Activated naive CD4-positive, alpha-beta T cell treated with anti-CD3 and anti-CD28 coated beads, Interleukin-2, amount 10 ng/mL, durations not matched to agents 7 days and 5 days (primary cell): ENCODE measurements around the gene DAZAP1.

ENCODE experiments used
- CTCF ChIA-PET: fragments of 350-600 bp; sonication (Branson Sonifier 250); formaldehyde crosslinking; loops from one replicate; lab custom pipeline; 2021; ENCODE audit warnings: antibody characterized with exemption; lab: Charles Lee
- DNase-seq: peaks from one replicate; pipeline ENCODE4 v3.0.0-alpha.2; 2020
- H3K27ac Mint-ChIP-seq: one replicate; pipeline ENCODE4 v1.8.0; 2021; ENCODE audit warnings: mild to moderate bottlenecking, moderate library complexity, mixed read lengths
- H3K27me3 Mint-ChIP-seq: one replicate; pipeline ENCODE4 v1.8.0; 2021; ENCODE audit warnings: mild to moderate bottlenecking, mixed read lengths
- H3K36me3 Mint-ChIP-seq: one replicate; pipeline ENCODE4 v1.8.0; 2021; ENCODE audit warnings: mixed read lengths
- H3K4me1 Mint-ChIP-seq: one replicate; pipeline ENCODE4 v1.8.0; 2021; ENCODE audit warnings: mixed read lengths
- H3K4me3 Mint-ChIP-seq: one replicate; pipeline ENCODE4 v1.8.0; 2021; ENCODE audit warnings: mild to moderate bottlenecking, moderate library complexity, mixed read lengths
- H3K9me3 Mint-ChIP-seq: one replicate; pipeline ENCODE4 v1.8.0; 2021; ENCODE audit warnings: mixed read lengths

DAZAP1 gene

DNA sequence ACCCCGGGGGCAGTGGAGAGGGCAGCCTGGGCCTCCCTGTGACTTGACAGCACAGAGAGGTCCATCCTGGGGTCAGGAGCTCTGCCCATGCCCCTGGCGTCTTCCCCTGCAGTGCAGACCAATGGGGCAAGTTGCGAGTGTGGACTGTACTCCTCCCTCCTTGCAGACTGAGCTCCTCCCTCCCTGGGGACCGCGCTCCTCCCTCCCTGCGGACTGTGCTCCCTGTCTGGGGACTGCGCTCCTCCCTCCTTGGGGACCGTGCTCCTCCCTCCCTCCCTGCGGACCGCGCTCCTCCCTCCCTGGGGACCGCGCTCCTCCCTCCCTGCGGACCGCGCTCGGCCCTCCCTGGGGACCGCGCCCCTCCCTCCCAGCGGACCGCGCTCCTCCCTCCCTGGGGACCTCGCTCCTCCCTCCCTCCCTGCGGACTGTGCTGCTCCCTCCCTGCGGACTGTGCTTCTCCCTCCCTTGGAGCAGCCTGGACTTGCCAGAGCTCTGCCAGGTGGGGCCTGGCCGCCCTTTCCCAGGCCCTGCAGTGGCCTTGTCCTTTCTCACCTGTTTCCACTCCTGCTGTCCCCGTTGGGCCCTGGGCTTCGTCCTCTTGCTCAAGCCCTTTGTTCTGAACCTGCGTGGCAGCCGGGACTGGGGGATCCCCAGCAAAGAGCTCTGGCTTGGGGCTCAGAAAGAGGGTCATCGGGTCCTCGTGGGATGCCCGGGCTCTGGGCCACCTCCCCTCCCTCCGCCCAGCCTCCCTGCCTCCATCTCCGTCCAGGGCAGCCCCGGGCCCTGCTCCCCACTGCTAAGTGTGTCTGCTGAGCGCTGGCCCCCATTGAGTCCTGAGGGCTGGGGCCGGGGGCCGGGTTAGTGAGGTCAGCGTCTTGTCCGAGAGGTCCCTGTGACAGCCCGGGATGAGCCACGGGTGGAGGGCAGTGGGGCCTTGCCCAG, 12.9 kb upstream of the DAZAP1 start:
- Mint-ChIP-seq H3K27ac (no peak overlapping the region), H3K27me3 (no peaks in the 10 kb centered on the region), H3K9me3 (no peaks in the 10 kb centered on the region), H3K4me3 (no peak overlapping the region), H3K36me3 (peaks cover 10% of the 10 kb centered on the region), H3K4me1 (peaks cover 11% of the 10 kb centered on the region)
- no peak for DNase-seq
- CTCF ChIA-PET, result no interaction called here

- H3K36me3 Mint-ChIP-seq, result peaks cover 7% of the 10 kb centered on the region
These were observed 12.0 kb upstream of the DAZAP1 start for GRCh38 chr19:1395194-1396018.

GRCh38 chr19:1396019-1396767, 11.2 kb upstream of the DAZAP1 start:
- Mint-ChIP-seq H3K27ac (no peak overlapping the region), H3K9me3 (no peaks in the 10 kb centered on the region), H3K36me3 (peaks cover 5% of the 10 kb centered on the region), H3K4me3 (no peak overlapping the region), H3K27me3 (no peaks in the 10 kb centered on the region), H3K4me1 (peaks cover 19% of the 10 kb centered on the region)
- CTCF ChIA-PET, result no interaction called here
- peak; percentile 34 for DNase-seq

More at GRCh38 chr19:1395194-1396018, 12.0 kb upstream of the DAZAP1 start:
- no peak for DNase-seq
- Mint-ChIP-seq H3K4me3 (no peak overlapping the region), H3K9me3 (no peaks in the 10 kb centered on the region), H3K27me3 (no peaks in the 10 kb centered on the region), H3K4me1 (peaks cover 13% of the 10 kb centered on the region), H3K27ac (no peak overlapping the region)
- CTCF ChIA-PET, result no interaction called here

DNA sequence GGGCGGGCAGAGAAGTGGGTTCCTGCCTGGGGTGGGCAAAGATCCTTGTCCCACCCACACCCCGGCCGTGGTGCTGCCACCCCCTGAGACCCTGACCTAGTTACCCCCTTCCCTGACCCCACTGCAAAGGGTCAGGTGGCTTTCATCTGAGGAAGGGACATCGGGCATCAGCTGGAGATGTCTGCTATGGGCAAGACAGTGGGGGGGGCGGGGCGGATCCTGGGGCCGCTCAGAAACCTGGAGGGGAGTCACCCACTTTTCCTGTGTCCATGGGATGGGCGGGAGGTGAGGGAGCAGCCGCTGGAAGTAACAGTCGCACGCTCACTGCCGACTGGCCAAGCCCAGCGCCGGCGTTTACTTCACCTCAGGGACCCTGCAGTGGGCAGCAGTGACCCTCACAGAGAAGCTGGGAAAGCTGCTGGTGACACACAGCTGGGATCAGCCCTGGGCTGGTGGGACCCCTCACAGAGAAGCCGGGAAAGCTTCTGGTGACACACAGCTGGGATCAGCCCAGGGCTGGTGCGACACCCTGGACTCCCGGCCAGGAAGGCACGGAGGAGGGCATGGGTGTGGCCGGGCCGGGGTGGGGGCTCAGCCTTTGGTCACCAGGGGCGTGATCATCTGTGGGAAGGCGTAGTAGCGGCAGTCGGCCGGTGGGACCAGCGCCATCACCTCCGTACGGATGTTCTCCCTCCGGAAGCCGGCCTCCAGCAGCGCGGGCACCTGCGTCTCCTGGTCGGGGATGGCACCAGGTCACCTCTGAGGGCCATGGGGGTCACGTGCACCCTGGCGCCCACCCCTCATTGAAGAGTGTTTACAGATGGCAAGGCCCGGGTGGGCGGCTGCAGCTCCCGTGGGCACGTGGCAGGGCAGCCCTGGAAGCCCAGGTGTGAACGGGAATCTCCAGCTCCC, 10.4 kb upstream of the DAZAP1 start:
- no peak for DNase-seq
- CTCF ChIA-PET, result interaction anchor here (0.6 kb wide), 1 partner anchor 12 kb away, joined by 4 read pairs; no protein-coding TSS in a partner anchor

GRCh38 chr19:1397838-1398237, 9.5 kb upstream of the DAZAP1 start:
- CTCF ChIA-PET, result interaction anchor here (0.6 kb wide), 1 partner anchor 13 kb away, joined by 4 read pairs; no protein-coding TSS in a partner anchor
- H3K27me3 Mint-ChIP-seq, result peaks cover 9% of the 10 kb centered on the region

More for the DNA sequence above, 10.4 kb upstream of the DAZAP1 start:
- Mint-ChIP-seq H3K36me3 (peaks cover 5% of the 10 kb centered on the region), H3K4me3 (no peak overlapping the region), H3K9me3 (no peaks in the 10 kb centered on the region), H3K4me1 (peaks cover 22% of the 10 kb centered on the region), H3K27ac (no peak overlapping the region), H3K27me3 (peaks cover 1% of the 10 kb centered on the region)

GRCh38 chr19:1399079-1399478, 8.3 kb upstream of the DAZAP1 start:
- no peaks in the 10 kb centered on the region for H3K36me3 Mint-ChIP-seq
- DNase-seq, result no peak
- CTCF ChIA-PET, result no interaction called here
- no peaks in the 10 kb centered on the region for H3K9me3 Mint-ChIP-seq
- no peak overlapping the region for H3K27ac Mint-ChIP-seq
- peaks cover 17% of the 10 kb centered on the region for H3K27me3 Mint-ChIP-seq
- no peak overlapping the region for H3K4me3 Mint-ChIP-seq
- peaks cover 30% of the 10 kb centered on the region for H3K4me1 Mint-ChIP-seq

More at GRCh38 chr19:1397838-1398237, 9.5 kb upstream of the DAZAP1 start:
- Mint-ChIP-seq H3K9me3 (no peaks in the 10 kb centered on the region), H3K4me3 (no peak overlapping the region), H3K36me3 (no peaks in the 10 kb centered on the region), H3K27ac (no peak overlapping the region), H3K4me1 (peaks cover 27% of the 10 kb centered on the region)
- no peak for DNase-seq

GRCh38 chr19:1399745-1400144, 7.6 kb upstream of the DAZAP1 start:
- H3K27me3 Mint-ChIP-seq, result peaks cover 22% of the 10 kb centered on the region
- no peaks in the 10 kb centered on the region for H3K36me3 Mint-ChIP-seq
- H3K4me1 Mint-ChIP-seq, result peaks cover 30% of the 10 kb centered on the region
- H3K9me3 Mint-ChIP-seq, result no peaks in the 10 kb centered on the region
- no peak overlapping the region for H3K4me3 Mint-ChIP-seq
- DNase-seq, result no peak
- H3K27ac Mint-ChIP-seq, result no peak overlapping the region
- CTCF ChIA-PET, result no interaction called here

- CTCF ChIA-PET, result no interaction called here
- peaks cover 30% of the 10 kb centered on the region for H3K4me1 Mint-ChIP-seq
These were observed 6.9 kb upstream of the DAZAP1 start for GRCh38 chr19:1400281-1401137.

GRCh38 chr19:1401138-1401888, 6.1 kb upstream of the DAZAP1 start, which contains the start of gene GAMT:
GAMT (minus strand) TSS chr19:1401542; CDS start chr19:1401476, 66 bp downstream.
- Mint-ChIP-seq H3K36me3 (no peaks in the 10 kb centered on the region), H3K27me3 (peaks cover 22% of the 10 kb centered on the region), H3K9me3 (no peaks in the 10 kb centered on the region), H3K4me1 (peaks cover 28% of the 10 kb centered on the region), H3K4me3 (peak within 1 kb of the TSS; percentile 71), H3K27ac (no peak within 1 kb of the TSS)
- DNase-seq, result peak; percentile 71
- CTCF ChIA-PET, result no interaction called here

More at GRCh38 chr19:1400281-1401137, 6.9 kb upstream of the DAZAP1 start:
- Mint-ChIP-seq H3K27ac (no peak overlapping the region), H3K9me3 (no peaks in the 10 kb centered on the region), H3K27me3 (peaks cover 22% of the 10 kb centered on the region), H3K4me3 (peak overlapping the region; percentile 71), H3K36me3 (no peaks in the 10 kb centered on the region)
- DNase-seq, result no peak

DNA sequence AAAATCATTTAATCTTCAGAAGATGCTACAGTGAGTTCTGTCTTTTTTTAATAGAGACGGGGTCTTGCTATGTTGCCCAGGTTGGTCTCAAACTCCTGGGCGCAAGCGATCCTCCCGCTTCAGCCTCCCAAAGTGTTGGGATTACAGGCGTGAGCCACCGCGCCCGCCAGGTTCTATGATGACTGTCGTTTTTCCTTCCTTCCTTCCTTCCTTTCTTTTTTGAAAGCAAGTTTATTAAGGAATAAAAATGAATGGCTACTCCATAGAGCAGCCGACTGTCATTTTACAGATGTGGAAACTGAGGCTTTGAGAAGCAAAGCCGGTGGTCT, 5.5 kb upstream of the DAZAP1 start:
- CTCF ChIA-PET, result no interaction called here
- Mint-ChIP-seq H3K9me3 (no peaks in the 10 kb centered on the region), H3K4me1 (peaks cover 29% of the 10 kb centered on the region), H3K4me3 (peak overlapping the region; percentile 49), H3K27me3 (peaks cover 22% of the 10 kb centered on the region), H3K27ac (no peak overlapping the region), H3K36me3 (no peaks in the 10 kb centered on the region)
- no peak for DNase-seq

DNA sequence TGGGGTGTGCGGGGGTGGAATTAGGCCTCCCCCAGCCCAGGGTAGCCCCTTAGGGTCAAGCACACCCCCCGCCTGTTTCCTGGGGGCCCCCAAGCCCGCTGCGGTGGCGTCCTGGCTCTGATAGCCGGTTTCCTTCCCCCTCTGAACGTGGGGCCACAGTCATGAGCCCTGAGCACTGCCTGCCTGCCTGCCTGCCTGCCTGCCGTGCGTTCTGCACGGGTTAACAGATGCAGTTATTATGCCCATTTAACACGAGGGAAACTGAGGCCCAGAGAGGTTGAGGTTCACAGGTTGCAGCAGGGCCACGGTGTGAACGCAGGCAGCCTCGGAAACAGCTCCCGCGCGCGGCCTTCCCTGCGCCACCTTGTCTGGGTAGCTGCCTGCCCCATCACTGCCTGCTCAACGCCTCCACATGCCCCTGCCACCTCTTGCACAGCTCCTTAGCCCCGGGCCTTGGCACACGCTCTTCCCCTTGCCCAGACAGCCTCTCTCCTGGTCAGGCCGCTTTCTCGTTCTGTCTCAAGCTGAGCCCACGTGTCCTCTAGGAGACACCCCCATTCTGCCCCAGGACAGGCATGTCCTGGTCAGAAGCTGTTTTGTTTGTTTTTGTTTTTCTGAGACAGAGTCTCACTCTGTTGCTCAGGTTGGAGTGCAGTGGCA, 4.8 kb upstream of the DAZAP1 start:
- CTCF ChIA-PET, result no interaction called here
- no peak for DNase-seq
- Mint-ChIP-seq H3K4me3 (peak overlapping the region; percentile 55), H3K9me3 (no peaks in the 10 kb centered on the region), H3K27ac (peak overlapping the region; percentile 43), H3K36me3 (no peaks in the 10 kb centered on the region), H3K27me3 (peaks cover 22% of the 10 kb centered on the region), H3K4me1 (peaks cover 31% of the 10 kb centered on the region)
